ENCODE data around the gene FBXL17. TPM values are rescaled to one million over a fixed set of nuclear protein-coding genes. Genes with fewer than 3 reads are reported as not detected.

The FBXL17 gene
- total and polyA plus RNA-seq, 2 of the 13 experiments (the other 11 are each of a cell fraction or from before 2014, with no cell fraction given) = 3.0 to 7.9 TPM

- H4K20me1 ChIP-seq (ENCODE audit: insufficient read depth, low read length) = no peaks in the 10 kb centered on the region
- BruUV-seq (replicated peaks) = no TSS peak
- intact Hi-C loops (cut with micrococcal nuclease; ENCODE audit: unreplicated experiment) (no loop called here), in situ Hi-C loops (cut with HindIII; ENCODE audit: extremely low pct_ligation_motif_present, low pct_unique_long_range_greater_than_20kb) (no loop called here)
- H3K9ac ChIP-seq (ENCODE audit: insufficient read depth, low read depth, low read length) = no peak overlapping the region
- ATAC-seq (no peak), DNase-seq (ENCODE audit: low spot score) (no peak), FAIRE-seq (no peak)
- H3K27me3 ChIP-seq (ENCODE audit: control insufficient read depth in 1 of 2, insufficient read depth in 2 of 2, low read length in 2 of 2) = no peaks in the 10 kb centered on the region
- H3K36me3 ChIP-seq (replicated peaks in 1 of 2; ENCODE audit: control insufficient read depth in 1 of 2, insufficient read depth in 2 of 2, low read length in 2 of 2) = peaks cover 0 to 3% of the 10 kb centered on the region in 2 experiments; a peak in 2 of 5 replicates
- H2AFZ ChIP-seq (ENCODE audit: low read length) = no peak overlapping the region
- no peaks in the 10 kb centered on the region for H3K4me1 ChIP-seq (ENCODE audit: insufficient read depth, low read length)
- H3K4me2 ChIP-seq (ENCODE audit: low read depth, low read length) = no peak overlapping the region
- ChIA-PET CTCF (ENCODE audit: low intra/inter-chr PET ratio, low total read pairs) (no interaction called here), POLR2A (no interaction called here)
- no peaks in the 10 kb centered on the region for H3K79me2 ChIP-seq (ENCODE audit: insufficient read depth, low read length)
- no peaks in the 10 kb centered on the region for H3K9me3 ChIP-seq (ENCODE audit: low read length)
- no peak overlapping the region for H3K4me3 ChIP-seq (replicated peaks in 1 of 3; ENCODE audit: insufficient read depth in 1 of 3, low read depth in 2 of 3, low read length in 3 of 3)
- TF ChIP-seq ZNF883 (CRISPR knock-in tag; IDR thresholded peaks at IDR 0.05; ENCODE audit: not compliant biosample characterization) (no peak), ZNF121 (CRISPR knock-in tag; IDR thresholded peaks at IDR 0.05) (no peak), PAX8 (CRISPR knock-in tag; IDR thresholded peaks at IDR 0.05; ENCODE audit: borderline replicate concordance) (no peak), ZNF644 (CRISPR knock-in tag; IDR thresholded peaks at IDR 0.05; ENCODE audit: low read depth) (no peak), ZNF615 (CRISPR knock-in tag; IDR thresholded peaks at IDR 0.05; ENCODE audit: borderline replicate concordance) (no peak), ZNF724P (CRISPR knock-in tag; IDR thresholded peaks at IDR 0.05; ENCODE audit: borderline replicate concordance) (no peak), EZH2 (conservative IDR thresholded peaks at IDR 0.05; ENCODE audit: low read depth, low read length) (no peak), BCL6 (CRISPR knock-in tag; IDR thresholded peaks at IDR 0.05) (no peak), NR2F1 (CRISPR knock-in tag; IDR thresholded peaks at IDR 0.05) (no peak), RBFOX2 (IDR thresholded peaks at IDR 0.05; ENCODE audit: low read depth, low read length) (no peak)
- H3K27ac ChIP-seq (ENCODE audit: extremely low read length, insufficient read depth, low read length) = no peak overlapping the region
- 94% methylated on average over 2 of the region's 2 CpGs for WGBS (ENCODE audit: low lambda C conversion rate)
These were observed 20.1 kb downstream of the FBXL17 start for GRCh38 chr5:108361771-108362170.

- no peak for DNase-seq (ENCODE audit: low spot score)
- WGBS (ENCODE audit: low lambda C conversion rate) = 93% methylated on average over 3 of the region's 3 CpGs
- Histone ChIP-seq H4K20me1 (ENCODE audit: insufficient read depth, low read length) (no peaks in the 10 kb centered on the region), H3K27ac (ENCODE audit: extremely low read length, insufficient read depth, low read length) (no peak overlapping the region), H3K4me2 (ENCODE audit: low read depth, low read length) (no peak overlapping the region), H3K9me3 (ENCODE audit: low read length) (no peaks in the 10 kb centered on the region), H3K27me3 (ENCODE audit: control insufficient read depth in 1 of 2, insufficient read depth in 2 of 2, low read length in 2 of 2) (no peaks in the 10 kb centered on the region), H3K4me3 (replicated peaks in 1 of 3; ENCODE audit: insufficient read depth in 1 of 3, low read depth in 2 of 3, low read length in 3 of 3) (no peak overlapping the region), H2AFZ (ENCODE audit: low read length) (no peak overlapping the region), H3K36me3 (replicated peaks in 1 of 2; ENCODE audit: control insufficient read depth in 1 of 2, insufficient read depth in 2 of 2, low read length in 2 of 2) (peaks cover 0 to 3% of the 10 kb centered on the region in 2 experiments; a peak in 2 of 5 replicates), H3K4me1 (ENCODE audit: insufficient read depth, low read length) (no peaks in the 10 kb centered on the region), H3K79me2 (ENCODE audit: insufficient read depth, low read length) (no peaks in the 10 kb centered on the region), H3K9ac (ENCODE audit: insufficient read depth, low read depth, low read length) (no peak overlapping the region)
- intact Hi-C loops (cut with micrococcal nuclease; ENCODE audit: unreplicated experiment) = no loop called here
- CTCF ChIA-PET (ENCODE audit: low intra/inter-chr PET ratio, low total read pairs) = no interaction called here
- FAIRE-seq = no peak
- ATAC-seq = no peak
- POLR2A ChIA-PET = no interaction called here
- BruUV-seq (replicated peaks) = no TSS peak
- in situ Hi-C loops (cut with HindIII; ENCODE audit: extremely low pct_ligation_motif_present, low pct_unique_long_range_greater_than_20kb) = no loop called here
- TF ChIP-seq IRF2 (CRISPR knock-in tag; IDR thresholded peaks at IDR 0.05) (no peak), ZNF780A (CRISPR knock-in tag; IDR thresholded peaks at IDR 0.05) (no peak), ZBTB4 (CRISPR knock-in tag; IDR thresholded peaks at IDR 0.05; ENCODE audit: borderline replicate concordance) (no peak), ZNF770 (CRISPR knock-in tag; IDR thresholded peaks at IDR 0.05) (no peak), ADNP (CRISPR knock-in tag; IDR thresholded peaks at IDR 0.05) (no peak)
These were observed 20.7 kb downstream of the FBXL17 start for GRCh38 chr5:108361239-108361638.
